Activated CD8-positive, alpha-beta memory T cell treated with anti-CD3 and anti-CD28 coated beads for 36 hours (primary cell): ENCODE measurements around the gene DOCK1. TPM values are rescaled to one million over a fixed set of nuclear protein-coding genes. Genes with fewer than 3 reads are reported as not detected.
"Not testable (repeated sequence)": the region's sequence is repeated elsewhere in the genome, so short reads cannot be mapped to it uniquely, and the experiment has no call there.

Source experiments
- CTCF ChIA-PET: fragments of 350-600 bp; sonication (Branson Sonifier 250); formaldehyde crosslinking; loops from one replicate; lab custom pipeline; 2021; ENCODE audit warnings: antibody characterized with exemption; lab: Charles Lee
- POLR2A ChIA-PET: fragments of 350-600 bp; sonication (Branson Sonifier 250); formaldehyde crosslinking; loops from one replicate; lab custom pipeline; 2021; ENCODE audit warnings: antibody characterized with exemption; lab: Charles Lee
- total RNA-seq, 2 experiments: library from RNA; stranded (reverse); gene quantifications; one replicate each; pipeline ENCODE4 v1.2.3, GENCODE V29; 2021

The DOCK1 gene
- total RNA-seq, 2 experiments from 2014 or later: 0.17 to 0.31 TPM

DNA sequence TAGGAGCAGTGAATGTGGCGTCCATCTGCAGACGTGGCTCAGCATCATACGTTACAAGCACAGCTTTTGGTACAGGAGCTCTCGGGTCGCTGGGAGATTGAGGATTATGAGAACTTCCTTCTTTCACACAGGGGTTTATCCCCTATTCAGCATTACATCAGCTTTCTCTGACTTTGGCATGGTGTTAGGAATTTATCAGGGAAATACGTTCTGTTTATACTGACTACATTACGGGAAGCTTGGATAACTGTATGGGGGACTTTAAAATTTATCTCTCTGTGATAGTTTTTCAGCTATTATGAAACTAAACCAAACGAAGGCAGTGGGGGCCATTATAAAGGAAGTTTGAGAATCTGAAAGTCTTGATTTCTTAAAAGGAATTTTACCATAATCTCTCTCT lies 401.3 kb downstream of the DOCK1 start:
- ChIA-PET POLR2A (no interaction called here), CTCF (no interaction called here)

DNA sequence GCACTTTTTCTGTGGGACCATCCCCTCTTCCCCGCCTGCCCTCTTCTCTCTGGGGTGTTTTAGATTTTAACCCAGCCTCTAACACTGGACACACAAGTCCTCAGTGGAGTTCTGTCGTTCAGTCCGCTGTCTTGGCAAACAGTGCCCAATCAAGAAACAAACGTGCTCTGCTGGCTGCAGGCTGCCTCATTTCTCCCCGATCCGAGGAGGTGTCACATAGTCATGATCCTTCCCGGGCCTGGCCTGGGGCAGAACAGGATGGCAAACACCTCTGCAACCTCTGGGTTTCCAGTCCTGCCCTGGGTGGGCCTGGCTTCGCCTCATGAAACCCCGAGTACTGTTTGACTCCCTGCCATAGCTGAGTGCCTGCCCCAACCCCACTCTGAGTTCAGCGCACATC lies 402.1 kb downstream of the DOCK1 start:
- POLR2A ChIA-PET: no interaction called here
- CTCF ChIA-PET: no interaction called here

DNA sequence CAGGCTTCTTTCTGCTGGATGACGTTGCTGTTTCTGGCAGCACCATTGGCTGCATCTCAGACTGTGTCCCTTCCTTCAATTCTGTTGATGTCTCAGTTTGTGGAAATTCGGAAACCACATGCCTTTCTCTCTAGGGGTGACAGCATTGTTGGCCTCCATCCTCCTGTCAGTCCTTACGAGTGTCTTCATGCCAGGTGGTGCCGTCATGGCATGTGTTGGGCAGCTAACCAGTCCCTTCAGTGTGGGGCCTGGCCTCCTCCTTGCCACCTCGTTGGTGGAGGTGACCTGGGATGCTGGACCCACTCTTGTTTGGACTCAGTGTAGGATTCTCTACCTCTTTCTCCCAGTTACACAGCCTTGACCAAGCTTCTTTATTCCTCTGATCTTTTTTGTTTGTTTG lies 402.8 kb downstream of the DOCK1 start:
- ChIA-PET POLR2A (no interaction called here), CTCF (no interaction called here)

DNA sequence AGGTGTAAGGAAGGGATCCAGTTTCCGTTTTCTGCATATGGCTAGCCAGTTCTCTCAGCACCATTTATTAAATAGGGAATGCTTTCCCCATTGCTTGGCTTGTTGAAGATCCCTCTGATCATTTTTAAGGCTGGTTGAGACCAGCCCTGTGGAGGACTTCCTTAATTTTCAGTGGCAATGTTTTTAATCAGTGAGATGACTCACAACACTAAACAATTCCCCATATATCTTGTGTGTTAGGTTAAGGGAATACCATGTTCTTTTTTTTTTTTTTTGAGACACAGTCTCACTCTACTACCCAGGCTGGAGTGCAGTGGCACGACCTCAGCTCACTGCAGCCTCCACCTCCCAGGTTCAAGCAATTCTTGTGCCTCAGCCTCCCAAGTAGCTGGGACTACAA lies 404.4 kb downstream of the DOCK1 start:
- POLR2A ChIA-PET, CTCF ChIA-PET: not testable (repeated sequence)

DNA sequence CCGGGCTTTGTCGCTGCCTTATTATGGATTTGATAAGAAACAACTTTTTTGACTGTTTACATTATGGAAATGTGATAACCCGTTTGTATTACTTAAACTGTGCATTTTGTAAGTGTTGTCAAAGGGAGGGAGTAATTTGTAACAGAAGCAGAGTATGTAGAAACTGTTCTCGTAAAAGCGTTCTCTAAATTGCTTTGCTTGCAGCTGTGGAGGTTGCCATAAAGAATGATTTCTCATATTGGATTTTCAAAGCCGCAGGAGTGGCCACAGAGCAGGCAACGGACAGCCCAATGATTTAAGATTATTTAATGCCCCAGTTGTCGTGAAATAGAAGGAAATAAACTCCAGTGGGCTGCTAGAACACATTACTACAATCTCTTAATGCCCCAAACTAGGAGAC lies 405.2 kb downstream of the DOCK1 start:
- CTCF ChIA-PET: no interaction called here
- POLR2A ChIA-PET: no interaction called here

DNA sequence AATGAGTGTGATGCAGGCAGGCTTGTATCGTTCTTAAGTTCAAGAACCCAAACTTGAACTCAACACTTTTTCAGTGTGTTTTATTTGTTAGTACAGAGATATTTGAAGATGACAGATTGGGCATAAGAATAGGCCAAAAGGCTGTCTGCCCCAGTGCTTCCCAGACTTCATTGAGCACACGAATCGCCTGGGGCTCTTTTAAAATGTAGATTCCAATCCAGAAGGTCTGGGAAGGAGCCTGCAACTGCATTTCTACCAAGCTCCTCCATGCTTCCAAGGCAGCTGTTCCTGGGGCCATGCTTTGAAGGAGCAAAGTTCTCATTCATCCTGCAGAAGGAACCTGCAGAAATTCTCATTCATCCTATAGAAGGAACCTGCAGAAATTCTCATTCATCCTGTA lies 405.7 kb downstream of the DOCK1 start:
- POLR2A ChIA-PET: no interaction called here
- CTCF ChIA-PET: no interaction called here

DNA sequence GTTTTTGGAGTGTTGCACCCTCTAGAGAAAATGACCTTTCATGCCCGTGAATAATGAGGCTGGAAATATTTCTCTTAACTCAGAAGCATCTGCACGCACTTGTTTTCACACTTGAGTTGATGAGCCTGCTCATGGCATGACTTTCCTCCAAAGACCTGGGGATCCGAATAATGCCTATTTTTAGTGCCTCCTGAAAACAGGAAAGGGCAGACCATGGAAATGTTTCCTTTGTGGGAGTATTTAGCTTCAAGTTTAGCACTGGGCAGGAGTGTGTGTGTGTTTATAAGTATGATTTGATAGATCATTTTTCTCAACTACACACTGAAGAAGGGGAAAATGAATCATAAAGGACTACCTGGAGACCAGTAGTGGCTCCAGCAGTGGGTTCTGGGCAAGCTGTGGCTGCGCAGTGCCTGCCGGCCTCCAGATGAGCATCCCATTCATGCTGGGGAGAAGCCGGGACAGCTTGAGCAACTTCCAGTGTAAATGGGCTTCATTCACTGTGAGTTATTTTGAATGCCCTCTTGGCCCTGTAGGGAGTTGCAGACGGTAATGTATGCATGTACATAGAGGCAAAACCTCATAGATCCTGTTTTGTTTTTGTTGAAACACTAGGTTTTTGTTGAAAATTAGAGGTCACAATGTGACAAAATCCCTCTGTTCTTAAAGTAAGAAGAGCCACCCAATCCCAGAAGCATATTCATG lies 408.9 kb downstream of the DOCK1 start:
- CTCF ChIA-PET: no interaction called here
- POLR2A ChIA-PET: no interaction called here

DNA sequence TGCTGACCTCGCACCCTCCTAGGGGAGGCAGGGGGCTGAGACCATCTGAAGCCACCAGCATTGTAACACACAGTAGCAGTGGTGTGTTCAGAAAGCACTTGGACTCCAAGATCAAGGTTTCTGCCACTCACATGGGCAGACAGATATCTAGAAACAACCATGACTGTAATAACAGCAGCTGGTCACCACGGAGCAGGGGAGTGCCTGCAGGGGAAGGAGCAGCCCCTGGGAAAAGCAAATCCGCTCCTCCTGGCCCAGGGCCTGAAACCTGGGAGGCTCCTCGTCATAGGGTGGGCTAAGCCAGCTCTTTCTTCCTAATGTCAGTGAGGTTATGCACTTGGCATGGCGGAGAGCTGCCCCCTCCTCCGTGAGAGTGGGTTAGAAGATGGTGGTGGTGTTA lies 409.6 kb downstream of the DOCK1 start:
- POLR2A ChIA-PET: no interaction called here
- CTCF ChIA-PET: no interaction called here

DNA sequence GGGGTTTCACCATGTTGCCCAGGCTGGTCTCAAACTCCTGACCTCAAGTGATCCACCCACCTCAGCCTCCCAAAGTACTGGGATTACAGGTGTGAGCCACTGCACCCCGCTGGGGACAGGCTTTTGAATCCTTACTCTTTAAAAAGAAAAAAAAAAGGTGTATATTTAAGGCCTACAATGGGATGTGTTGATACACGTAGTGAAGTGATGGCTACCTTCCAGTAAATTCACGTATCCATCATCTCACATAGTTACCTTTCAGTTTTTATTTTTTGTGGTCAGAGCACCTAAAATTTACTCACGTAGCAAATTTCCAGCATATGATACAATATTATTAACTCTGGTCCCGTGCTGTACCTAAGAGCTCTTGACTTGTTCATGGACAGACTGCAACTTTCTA lies 410.7 kb downstream of the DOCK1 start:
- ChIA-PET POLR2A (no interaction called here), CTCF (no interaction called here)

DNA sequence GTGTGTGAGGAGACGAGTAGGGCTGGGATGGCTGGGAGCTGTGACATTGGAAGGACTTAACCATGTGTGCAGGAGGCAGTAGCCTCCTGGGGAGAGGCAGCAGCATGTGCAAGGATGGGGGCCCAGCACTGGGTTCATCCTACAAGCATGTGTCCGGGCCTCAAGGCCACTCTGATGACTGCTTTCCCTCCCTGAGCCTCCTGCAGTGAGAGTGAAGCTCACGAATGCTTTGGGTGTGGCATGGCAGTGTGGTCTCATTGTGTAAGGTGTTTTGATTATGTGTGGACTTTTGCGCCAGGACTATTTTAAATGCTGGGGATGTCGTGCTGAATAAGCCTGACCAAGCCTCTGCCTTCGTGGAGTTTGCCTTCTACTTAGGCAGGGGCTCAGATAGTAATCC lies 413.2 kb downstream of the DOCK1 start:
- CTCF ChIA-PET: no interaction called here
- POLR2A ChIA-PET: no interaction called here

DNA sequence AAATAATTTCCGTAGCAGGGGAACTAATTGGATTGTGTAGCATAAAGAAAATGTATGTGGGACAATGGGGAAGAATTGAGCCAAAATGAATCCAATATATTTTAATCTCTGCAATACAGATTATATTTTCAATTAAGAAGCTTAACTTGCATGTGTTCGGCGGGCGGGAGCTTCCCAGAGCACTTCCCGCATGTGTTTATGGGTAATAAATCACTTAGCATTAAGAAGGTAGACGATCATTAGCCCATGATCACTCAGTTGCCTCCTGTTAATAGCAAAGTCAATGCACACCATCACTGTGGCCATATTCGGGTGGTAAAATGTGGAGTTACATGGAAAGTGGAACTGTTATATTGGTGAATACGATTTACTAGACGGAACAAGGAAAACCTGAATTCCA lies 414.0 kb downstream of the DOCK1 start:
- ChIA-PET CTCF (no interaction called here), POLR2A (no interaction called here)

DNA sequence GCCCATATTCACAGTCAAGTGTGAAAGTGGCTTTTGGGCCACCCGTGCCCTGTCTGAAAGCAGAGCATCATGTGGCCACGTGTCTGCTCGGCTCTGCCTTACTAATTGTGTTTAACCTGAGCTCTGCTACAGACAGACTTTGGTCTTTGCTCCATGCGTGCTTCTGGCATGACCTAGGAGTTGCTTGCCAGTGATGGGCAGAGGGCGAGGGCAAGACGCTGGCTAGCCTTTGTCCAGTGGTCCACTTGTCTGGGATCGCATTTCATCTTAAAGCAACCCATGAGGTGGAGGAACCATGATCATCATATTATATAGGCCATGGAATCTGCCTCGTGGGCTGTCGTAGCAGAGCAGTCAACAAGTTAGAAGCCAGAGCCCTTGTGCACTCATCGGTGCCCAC lies 414.5 kb downstream of the DOCK1 start:
- POLR2A ChIA-PET: no interaction called here
- CTCF ChIA-PET: no interaction called here

DNA sequence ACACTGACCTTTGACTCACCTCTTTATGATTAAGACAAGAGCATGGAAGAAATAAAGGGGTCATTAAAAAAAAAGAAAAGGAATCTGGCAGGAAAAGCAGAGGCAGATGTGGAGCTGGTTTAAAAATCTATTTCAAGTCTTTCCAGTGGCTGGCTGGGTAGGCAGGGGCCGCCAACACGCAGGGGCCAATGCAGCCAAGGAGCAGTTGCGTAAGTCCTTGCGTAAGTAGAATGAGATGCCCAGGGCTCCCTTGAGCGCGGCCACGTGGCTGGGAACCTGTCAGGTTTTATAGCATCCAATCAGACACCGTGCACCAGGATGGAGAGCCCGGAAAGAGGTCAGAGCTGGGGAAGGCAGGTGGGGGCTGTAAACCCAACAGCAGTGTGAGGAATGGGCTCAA lies 414.9 kb downstream of the DOCK1 start:
- POLR2A ChIA-PET: no interaction called here

DNA sequence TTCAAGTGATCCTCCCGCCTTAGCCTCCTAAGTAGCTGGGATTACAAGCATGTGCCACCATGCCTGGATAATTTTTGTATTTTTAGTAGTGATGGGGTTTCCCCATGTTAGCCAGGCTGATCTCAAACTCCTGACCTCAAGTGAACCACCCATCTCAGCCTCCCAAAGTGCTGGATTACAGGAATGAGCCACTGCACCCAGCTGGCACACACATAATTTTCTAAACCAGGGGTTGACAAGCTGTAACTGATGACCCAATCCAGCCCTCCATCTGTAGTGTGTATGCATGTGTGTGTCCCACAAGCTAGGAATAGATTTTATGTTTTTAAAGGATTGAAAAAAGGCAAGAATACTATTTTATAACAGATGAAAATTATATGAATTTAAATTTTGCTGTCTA lies 417.1 kb downstream of the DOCK1 start:
- ChIA-PET POLR2A (no interaction called here), CTCF (no interaction called here)

More for the DNA sequence above, 414.9 kb downstream of the DOCK1 start:
- CTCF ChIA-PET: no interaction called here

DNA sequence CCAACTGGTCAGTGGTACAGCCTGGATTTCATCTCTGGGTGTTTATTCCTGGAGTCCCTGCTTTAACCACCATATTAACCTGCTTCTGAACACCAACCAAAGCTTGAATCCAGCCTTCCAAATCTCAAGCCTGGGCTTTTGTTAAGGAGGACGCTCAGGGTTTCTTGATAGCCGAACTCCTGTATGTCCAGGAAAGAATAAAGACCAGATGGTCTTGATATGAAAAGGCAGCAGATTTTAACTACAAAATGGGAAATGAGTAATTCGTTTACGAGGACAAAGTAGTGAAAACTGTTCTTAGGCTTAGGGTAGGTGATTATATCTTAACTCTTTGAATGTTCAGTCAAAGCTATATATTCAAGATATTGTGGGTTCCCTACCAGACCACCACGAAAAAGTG lies 420.3 kb downstream of the DOCK1 start:
- POLR2A ChIA-PET: no interaction called here
- CTCF ChIA-PET: no interaction called here

DNA sequence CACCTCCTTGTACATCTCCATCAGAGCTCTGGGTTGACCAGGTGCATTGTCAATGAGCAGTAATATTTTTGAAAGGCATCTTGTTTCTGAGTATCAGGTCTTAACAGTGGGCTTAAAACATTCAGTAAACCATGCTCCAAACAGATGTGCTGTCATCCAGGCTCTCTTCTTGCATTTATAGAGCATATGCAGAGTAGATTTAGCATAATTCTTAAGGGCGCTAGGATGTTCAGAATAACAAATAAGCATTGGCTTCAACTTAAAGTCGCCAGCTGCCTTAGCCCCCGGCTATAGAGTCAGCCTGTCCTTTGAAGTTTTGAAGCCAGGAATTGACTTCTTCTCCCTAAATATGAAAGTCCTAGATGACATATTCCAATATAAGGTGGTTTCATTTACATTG lies 421.7 kb downstream of the DOCK1 start:
- POLR2A ChIA-PET: no interaction called here
- CTCF ChIA-PET: no interaction called here

DNA sequence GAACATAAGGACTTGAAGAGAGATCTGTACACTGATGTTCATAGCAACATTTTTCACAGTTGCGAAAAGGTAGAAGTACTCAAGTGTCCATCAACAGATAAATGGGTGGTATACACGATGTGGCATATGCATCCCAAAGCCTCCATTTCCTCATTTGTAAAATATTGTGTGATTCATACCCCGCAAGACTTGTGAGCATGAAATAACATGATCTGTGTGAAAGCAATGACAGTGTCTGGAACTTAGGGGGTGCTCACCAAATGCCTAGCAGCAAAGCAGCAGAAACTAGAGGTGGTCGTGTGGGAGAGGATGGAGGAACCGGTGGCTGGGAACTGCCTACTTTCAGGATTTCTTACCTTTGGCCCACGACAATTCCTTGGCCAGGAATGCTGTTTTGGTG lies 426.5 kb downstream of the DOCK1 start:
- POLR2A ChIA-PET: no interaction called here
- CTCF ChIA-PET: no interaction called here

DNA sequence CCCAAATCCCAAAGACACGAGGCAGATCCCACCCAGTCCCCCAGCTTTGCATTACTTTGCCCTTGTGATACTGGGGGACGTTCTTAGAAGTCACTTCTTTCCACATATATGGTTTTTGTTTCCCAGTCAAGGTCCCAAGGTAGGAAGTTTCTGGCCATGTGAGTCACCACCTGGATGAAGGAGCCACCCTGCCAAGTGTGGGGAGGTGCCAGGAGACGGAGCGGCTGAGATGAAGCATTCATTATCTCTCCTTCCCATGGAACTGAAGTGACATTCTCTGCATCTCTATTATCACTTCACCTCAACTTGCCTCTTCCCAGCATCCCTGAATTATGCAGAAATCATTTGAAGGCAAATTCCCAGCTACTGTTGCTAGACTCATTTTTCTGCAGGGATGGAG lies 427.4 kb downstream of the DOCK1 start:
- POLR2A ChIA-PET: no interaction called here
- CTCF ChIA-PET: no interaction called here

DNA sequence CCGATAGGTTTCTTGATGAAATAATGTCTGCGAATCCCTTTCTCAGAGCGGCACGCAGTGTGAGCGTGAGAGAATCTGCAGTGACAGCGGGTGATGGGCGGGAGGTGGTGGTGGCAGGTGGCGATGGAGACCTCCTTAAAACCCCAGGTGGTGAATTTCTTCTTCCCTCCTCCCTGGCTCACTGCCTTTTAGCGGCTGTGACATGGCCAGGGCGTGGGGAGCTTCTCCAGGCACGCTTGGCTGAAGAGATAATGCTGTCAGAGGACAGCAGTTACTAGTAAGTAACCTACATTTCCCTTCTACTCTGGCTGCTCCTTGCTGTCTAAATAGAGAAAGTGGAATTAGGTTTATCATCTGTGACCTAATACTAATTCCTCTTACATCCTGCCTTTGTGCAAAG lies 432.6 kb downstream of the DOCK1 start:
- POLR2A ChIA-PET: no interaction called here
- CTCF ChIA-PET: no interaction called here

DNA sequence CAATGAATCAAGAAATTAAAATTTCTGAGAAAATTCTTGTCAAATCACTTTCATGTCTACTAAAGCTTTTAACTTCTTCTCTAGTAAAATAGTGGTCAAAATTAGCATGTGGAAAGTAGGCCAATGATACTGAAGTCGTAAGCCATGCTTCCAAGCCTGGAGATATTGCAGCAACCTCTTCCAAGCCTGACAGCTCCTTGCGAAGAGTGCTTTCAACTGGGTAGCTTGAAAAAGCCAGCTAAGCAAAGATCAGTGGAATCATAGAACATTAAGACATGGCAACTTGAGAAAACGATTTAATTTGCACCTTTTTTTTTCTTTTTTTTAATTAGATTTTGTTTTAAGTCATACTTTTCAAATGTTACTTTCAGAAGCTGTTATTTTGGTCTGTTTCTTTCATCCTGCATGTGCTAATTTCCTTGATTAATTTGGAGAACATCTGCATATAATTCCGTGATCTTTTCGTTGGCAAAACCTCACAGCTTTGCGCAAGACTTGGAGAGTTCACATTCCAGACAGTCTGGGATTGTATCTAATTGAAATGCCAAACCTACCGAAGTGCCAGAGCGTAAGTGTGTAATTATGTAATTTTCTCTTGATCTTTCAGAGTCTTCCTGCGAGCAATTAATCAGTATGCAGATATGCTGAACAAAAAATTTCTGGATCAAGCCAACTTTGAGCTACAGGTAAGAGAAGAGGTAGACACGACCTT lies 433.3 kb downstream of the DOCK1 start:
- CTCF ChIA-PET: no interaction called here
- POLR2A ChIA-PET: no interaction called here

DNA sequence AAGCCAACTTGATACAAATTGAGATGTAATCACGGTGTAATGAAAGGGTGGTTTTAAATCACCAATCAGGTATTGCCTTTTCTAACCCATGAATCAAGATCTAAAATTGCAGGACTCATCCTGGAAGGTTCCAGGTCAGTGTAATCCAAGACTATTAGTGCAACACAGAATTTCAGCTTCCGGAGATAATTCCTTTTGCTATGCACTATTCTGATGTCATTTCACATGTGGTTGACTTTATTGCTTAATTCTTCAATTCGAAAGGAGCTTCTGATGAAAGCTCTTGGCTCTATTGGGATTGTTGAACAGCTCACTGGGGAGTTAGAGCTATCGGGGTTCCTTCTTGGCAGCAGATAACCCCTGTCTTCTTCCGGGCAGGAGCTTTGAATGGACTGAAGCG lies 438.6 kb downstream of the DOCK1 start:
- ChIA-PET POLR2A (no interaction called here), CTCF (no interaction called here)

DNA sequence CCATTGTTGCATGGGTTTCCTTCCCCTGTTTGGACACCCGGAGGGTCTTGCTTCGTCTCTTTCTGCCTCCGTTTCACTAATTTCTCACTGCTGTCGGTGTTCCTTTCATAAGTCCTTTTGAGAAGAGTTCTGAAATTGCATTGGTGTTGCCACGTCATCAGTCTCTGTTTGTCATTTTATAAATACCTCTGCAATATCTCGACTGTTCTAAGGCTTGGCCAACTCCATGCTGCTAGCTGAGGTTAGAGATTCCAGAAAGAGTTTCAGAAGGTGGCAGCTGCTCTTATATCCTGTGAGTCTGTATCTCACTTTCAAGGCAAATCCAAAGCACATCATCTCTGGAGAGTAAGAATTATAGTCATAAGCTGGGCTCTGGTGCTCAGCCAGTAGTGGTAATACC lies 439.1 kb downstream of the DOCK1 start:
- POLR2A ChIA-PET: no interaction called here
- CTCF ChIA-PET: no interaction called here
